ENCODE results near the gene C11orf98.

DNA sequence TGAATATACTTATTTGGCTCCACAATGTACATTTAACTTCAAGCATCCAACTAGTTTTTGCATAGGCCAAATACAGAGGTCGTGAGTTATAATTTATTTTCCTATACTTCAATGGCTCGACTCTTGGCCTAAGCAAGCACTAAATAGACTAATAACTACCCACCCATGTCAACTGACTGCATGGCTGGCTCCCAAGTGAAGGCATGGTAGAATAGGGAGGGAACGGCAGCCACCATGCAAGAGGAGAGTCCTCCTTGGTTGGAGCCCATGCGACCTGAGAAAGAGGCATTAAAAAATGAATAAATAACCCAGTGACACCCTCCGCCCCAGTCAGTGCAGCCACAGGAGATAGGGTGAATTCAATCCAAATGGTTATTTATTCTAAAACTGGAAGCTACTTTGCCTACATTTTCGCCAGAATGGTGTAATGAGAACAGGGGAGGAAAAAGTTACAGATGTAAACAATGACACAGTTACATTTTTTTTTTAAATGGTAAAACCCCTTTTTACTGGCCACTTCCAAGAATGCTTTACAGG lies 47.3 kb upstream of the C11orf98 start:
- TF ChIP-seq, protein P1, sequence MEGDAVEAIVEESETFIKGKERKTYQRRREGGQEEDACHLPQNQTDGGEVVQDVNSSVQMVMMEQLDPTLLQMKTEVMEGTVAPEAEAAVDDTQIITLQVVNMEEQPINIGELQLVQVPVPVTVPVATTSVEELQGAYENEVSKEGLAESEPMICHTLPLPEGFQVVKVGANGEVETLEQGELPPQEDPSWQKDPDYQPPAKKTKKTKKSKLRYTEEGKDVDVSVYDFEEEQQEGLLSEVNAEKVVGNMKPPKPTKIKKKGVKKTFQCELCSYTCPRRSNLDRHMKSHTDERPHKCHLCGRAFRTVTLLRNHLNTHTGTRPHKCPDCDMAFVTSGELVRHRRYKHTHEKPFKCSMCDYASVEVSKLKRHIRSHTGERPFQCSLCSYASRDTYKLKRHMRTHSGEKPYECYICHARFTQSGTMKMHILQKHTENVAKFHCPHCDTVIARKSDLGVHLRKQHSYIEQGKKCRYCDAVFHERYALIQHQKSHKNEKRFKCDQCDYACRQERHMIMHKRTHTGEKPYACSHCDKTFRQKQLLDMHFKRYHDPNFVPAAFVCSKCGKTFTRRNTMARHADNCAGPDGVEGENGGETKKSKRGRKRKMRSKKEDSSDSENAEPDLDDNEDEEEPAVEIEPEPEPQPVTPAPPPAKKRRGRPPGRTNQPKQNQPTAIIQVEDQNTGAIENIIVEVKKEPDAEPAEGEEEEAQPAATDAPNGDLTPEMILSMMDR (CRISPR knock-in tag; IDR thresholded peaks at IDR 0.05) = no peak
- no peak for TF ChIP-seq TBP (CRISPR knock-in tag; IDR thresholded peaks at IDR 0.05)

Data from HepG2 (cell line).